ENCODE data around the gene CXCL1.

- TF ChIP-seq CEBPB (IDR thresholded peaks at IDR 0.05) (no peak), REST (IDR thresholded peaks at IDR 0.05; ENCODE audit: low read depth) (no peak), MAX (IDR thresholded peaks at IDR 0.05) (no peak)
Measured at GRCh38 chr4:73821325-73821724, 47.9 kb upstream of the CXCL1 start.
